ENCODE data around the gene NEDD9.

GRCh38 chr6:11162262-11162661 lies 70.2 kb downstream of the NEDD9 start:
- TF ChIP-seq, protein P1, sequence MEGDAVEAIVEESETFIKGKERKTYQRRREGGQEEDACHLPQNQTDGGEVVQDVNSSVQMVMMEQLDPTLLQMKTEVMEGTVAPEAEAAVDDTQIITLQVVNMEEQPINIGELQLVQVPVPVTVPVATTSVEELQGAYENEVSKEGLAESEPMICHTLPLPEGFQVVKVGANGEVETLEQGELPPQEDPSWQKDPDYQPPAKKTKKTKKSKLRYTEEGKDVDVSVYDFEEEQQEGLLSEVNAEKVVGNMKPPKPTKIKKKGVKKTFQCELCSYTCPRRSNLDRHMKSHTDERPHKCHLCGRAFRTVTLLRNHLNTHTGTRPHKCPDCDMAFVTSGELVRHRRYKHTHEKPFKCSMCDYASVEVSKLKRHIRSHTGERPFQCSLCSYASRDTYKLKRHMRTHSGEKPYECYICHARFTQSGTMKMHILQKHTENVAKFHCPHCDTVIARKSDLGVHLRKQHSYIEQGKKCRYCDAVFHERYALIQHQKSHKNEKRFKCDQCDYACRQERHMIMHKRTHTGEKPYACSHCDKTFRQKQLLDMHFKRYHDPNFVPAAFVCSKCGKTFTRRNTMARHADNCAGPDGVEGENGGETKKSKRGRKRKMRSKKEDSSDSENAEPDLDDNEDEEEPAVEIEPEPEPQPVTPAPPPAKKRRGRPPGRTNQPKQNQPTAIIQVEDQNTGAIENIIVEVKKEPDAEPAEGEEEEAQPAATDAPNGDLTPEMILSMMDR (conservative IDR thresholded peaks at IDR 0.05), result no peak
- no peak for TF ChIP-seq ZFX (IDR thresholded peaks at IDR 0.05)
